ENCODE data around the gene INPP5D. TPM values are rescaled to one million over a fixed set of nuclear protein-coding genes. Genes with fewer than 3 reads are reported as not detected.

Gene INPP5D
- total and polyA plus RNA-seq, 3 donors from 2014 or later: 5.7 to 12.7 (median 11.2) TPM

DNA sequence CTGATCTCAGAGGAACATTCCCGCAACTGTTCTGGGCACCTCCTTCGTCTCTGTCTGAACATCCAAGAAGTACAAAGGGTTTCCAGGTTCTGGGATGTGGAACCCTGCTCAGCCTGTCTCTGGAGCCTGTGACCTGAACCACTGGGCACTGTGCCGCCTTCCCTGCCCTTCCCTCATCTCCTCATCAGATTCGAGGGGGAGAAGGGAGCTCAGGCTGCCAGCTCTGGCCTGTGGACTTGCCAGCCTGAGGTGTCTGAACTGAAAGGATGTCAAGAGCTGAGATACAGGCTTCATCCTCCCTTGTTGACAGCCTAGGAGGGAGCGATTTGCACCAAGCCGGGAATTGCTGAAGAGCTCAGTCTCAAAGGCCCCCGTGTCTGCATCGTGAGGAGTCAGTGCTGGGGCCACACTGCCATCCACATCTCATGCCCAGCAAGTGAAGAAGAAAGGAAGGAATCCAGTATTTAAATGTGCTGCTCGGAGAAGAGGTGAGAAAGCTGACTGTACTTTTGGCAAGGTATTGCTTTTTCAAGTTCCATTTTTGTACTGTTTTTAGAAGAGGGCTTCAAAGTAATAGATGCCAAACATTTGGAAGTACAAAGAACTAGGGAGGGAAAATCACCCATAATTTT is 15.1 kb upstream of the INPP5D start:
- WGBS, 2 donors: 62 to 67% methylated on average over 8 to 9 of the region's 9 CpGs
- intact Hi-C loops (cut with DNase I; ENCODE audit: low total_unique reads): no loop called here
- no peaks in the 10 kb centered on the region for H3K36me3 ChIP-seq (ENCODE audit: low read depth, missing control alignments)
- no peaks in the 10 kb centered on the region for H3K9me3 ChIP-seq
- no peak for TF ChIP-seq POLR2A (IDR thresholded peaks at IDR 0.05)
- no peak overlapping the region for H3K4me3 ChIP-seq
- H3K4me1 ChIP-seq: no peaks in the 10 kb centered on the region
- no peaks in the 10 kb centered on the region for H3K27me3 ChIP-seq
- H3K27ac ChIP-seq: no peak overlapping the region
- no peak for DNase-seq

DNA sequence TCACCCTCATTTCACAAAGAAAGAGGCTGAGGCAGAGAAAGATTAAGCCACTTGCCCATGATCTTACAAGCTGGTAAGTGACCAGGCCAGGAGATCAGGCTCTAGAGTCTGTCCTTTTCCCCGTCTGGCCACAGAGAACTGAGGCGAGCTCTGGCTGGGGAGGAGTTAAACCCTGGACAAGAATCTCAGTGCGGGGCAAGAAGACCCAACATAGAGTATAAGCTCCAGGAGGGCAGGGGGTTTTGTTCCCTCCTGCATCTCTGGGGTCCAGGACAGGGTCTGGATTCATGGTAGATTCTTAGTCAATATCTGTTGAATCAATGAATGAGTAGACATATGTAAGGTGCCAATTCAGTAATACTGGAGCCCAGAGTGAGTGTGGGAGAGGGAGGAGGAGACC is 12.9 kb upstream of the INPP5D start:
- no peak for DNase-seq
- intact Hi-C loops (cut with DNase I; ENCODE audit: low total_unique reads): no loop called here
- WGBS, 2 donors: 88 to 96% methylated on average over 3 of the region's 3 CpGs

DNA sequence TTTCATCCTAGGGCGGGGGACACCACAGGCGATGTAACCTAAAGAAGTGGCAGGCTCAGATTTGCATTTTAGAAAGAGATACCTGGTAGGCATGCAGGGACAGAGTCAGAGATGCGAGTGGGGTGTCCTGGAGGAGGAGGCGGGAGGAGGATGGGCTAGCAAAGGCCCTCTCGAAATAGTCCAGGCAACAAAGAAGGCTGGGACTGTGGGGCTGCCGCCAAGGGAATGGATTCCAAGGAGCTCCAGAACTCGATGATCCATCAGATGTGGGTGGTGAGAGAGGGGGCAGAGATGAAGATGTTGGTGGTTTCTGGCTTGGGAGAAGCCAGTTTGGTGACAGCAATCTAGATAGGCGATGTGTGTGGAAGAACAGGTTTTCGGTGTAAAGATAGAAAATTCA is 12.5 kb upstream of the INPP5D start:
- Histone ChIP-seq H3K36me3 (ENCODE audit: low read depth, missing control alignments) (no peaks in the 10 kb centered on the region), H3K4me3 (no peak overlapping the region), H3K4me1 (no peaks in the 10 kb centered on the region), H3K27ac (no peak overlapping the region), H3K27me3 (no peaks in the 10 kb centered on the region), H3K9me3 (no peaks in the 10 kb centered on the region)
- 80 to 86% methylated on average over 9 of the region's 9 CpGs for WGBS, 2 donors
- DNase-seq: no peak
- TF ChIP-seq POLR2A (IDR thresholded peaks at IDR 0.05): no peak
- TF ChIP-seq, protein P1, sequence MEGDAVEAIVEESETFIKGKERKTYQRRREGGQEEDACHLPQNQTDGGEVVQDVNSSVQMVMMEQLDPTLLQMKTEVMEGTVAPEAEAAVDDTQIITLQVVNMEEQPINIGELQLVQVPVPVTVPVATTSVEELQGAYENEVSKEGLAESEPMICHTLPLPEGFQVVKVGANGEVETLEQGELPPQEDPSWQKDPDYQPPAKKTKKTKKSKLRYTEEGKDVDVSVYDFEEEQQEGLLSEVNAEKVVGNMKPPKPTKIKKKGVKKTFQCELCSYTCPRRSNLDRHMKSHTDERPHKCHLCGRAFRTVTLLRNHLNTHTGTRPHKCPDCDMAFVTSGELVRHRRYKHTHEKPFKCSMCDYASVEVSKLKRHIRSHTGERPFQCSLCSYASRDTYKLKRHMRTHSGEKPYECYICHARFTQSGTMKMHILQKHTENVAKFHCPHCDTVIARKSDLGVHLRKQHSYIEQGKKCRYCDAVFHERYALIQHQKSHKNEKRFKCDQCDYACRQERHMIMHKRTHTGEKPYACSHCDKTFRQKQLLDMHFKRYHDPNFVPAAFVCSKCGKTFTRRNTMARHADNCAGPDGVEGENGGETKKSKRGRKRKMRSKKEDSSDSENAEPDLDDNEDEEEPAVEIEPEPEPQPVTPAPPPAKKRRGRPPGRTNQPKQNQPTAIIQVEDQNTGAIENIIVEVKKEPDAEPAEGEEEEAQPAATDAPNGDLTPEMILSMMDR (IDR thresholded peaks at IDR 0.05): no peak
- intact Hi-C loops (cut with DNase I; ENCODE audit: low total_unique reads): no loop called here

More for the DNA sequence above, 12.9 kb upstream of the INPP5D start:
- no peaks in the 10 kb centered on the region for H3K36me3 ChIP-seq (ENCODE audit: low read depth, missing control alignments)
- no peaks in the 10 kb centered on the region for H3K9me3 ChIP-seq
- H3K27ac ChIP-seq: no peak overlapping the region
- no peaks in the 10 kb centered on the region for H3K4me1 ChIP-seq
- no peak overlapping the region for H3K4me3 ChIP-seq
- no peaks in the 10 kb centered on the region for H3K27me3 ChIP-seq
- TF ChIP-seq POLR2A (IDR thresholded peaks at IDR 0.05): no peak
- TF ChIP-seq, protein P1 (IDR thresholded peaks at IDR 0.05): no peak

DNA sequence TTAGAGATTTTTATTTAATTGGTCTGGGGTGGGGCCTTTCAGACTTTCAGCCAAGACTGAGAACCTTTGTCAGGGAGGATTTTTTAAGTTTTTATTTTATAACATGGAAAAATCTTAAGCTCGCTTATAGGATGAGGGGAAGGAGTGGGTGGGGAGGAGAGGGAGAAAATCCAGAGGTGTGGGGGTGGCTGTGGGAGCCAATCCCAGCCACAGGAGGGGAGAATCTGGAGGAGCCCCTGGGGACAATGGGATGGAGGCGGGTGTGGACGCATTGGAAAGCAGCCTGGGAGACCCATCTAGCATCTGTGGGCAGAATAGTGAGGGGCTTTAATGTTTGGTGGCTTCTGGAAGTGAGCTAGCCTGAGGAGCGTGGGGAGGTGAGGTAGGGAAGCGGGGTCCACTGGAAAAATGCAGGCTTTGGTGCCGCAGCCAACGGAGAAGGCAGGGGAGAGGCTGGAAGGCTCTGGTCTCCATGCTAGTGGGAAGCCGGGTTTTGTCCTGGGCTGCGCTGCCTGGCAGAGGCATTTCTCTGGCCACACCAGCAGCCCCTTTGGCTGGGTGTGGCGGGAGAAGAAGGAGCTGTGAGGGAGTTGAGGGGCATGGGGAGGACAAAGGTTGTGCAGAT is 11.5 kb upstream of the INPP5D start:
- no peaks in the 10 kb centered on the region for H3K9me3 ChIP-seq
- H3K27ac ChIP-seq: no peak overlapping the region
- no peaks in the 10 kb centered on the region for H3K4me1 ChIP-seq
- intact Hi-C loops (cut with DNase I; ENCODE audit: low total_unique reads): no loop called here
- H3K36me3 ChIP-seq (ENCODE audit: low read depth, missing control alignments): no peaks in the 10 kb centered on the region
- TF ChIP-seq, protein P1 (IDR thresholded peaks at IDR 0.05): no peak
- no peak for TF ChIP-seq POLR2A (IDR thresholded peaks at IDR 0.05)
- H3K27me3 ChIP-seq: no peaks in the 10 kb centered on the region
- WGBS, 2 donors: 83 to 85% methylated on average over 10 of the region's 10 CpGs
- no peak overlapping the region for H3K4me3 ChIP-seq
- DNase-seq: no peak

DNA sequence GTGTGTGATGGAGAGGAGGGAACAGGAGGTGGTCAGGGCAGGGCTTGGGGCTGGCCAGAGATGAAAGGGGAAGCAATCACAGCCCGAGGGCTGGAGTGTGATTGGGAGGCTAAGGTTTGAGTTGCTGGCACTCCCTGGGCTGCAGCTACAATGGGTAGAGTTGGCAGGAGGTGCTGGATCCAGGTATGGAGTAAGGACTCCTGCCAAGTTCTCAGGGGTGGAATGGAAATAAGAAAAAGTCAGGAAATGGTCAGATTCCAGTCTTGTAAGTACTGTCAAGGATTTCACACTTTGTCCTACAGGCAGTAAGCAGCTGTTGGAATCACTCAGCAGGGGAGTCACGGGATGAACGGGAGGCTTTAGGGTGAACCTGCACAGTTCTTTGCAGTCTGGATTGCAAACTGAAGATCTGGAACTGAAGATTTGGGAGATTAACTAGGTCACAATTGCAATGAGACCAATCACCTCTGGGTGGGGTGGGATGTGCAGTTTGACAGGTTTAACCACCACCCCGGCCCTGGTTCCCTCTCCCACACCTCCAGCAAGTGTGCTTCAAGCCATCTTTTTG is 10.9 kb upstream of the INPP5D start:
- Histone ChIP-seq H3K4me3 (no peak overlapping the region), H3K27me3 (no peaks in the 10 kb centered on the region), H3K4me1 (no peaks in the 10 kb centered on the region), H3K36me3 (ENCODE audit: low read depth, missing control alignments) (no peaks in the 10 kb centered on the region), H3K9me3 (no peaks in the 10 kb centered on the region), H3K27ac (no peak overlapping the region)
- no peak for DNase-seq
- WGBS, 2 donors: 48 to 57% methylated on average over 4 of the region's 4 CpGs
- intact Hi-C loops (cut with DNase I; ENCODE audit: low total_unique reads): no loop called here
- TF ChIP-seq, protein P1 (IDR thresholded peaks at IDR 0.05): no peak
- no peak for TF ChIP-seq POLR2A (IDR thresholded peaks at IDR 0.05)

All from testis (tissue), 3 donors.